Measurements from ENCODE around the gene KDM2B. TPM values are rescaled to one million over a fixed set of nuclear protein-coding genes. Genes with fewer than 3 reads are reported as not detected.

The KDM2B gene
- polyA plus RNA-seq, 1 donor from 2014 or later = 85.5 TPM

GRCh38 chr12:121524196-121524916 lies 56.5 kb downstream of the KDM2B start:
- Histone ChIP-seq H3K36me3 (ENCODE audit: insufficient read depth, low read length) (no peaks in the 10 kb centered on the region), H3K27me3 (ENCODE audit: insufficient read depth, low read depth, low read length) (no peaks in the 10 kb centered on the region), H3K9ac (ENCODE audit: low read length) (peak overlapping the region; percentile 32), H3K9me2 (ENCODE audit: insufficient read depth, low read length) (no peaks in the 10 kb centered on the region), H3K27ac (ENCODE audit: low read length) (no peak overlapping the region), H3K4me3 (ENCODE audit: low read length) (peak overlapping the region; percentile 21), H2AFZ (ENCODE audit: low read depth, low read length) (no peak overlapping the region), H3K4me2 (ENCODE audit: low read length) (no peak overlapping the region), H3K9me3 (ENCODE audit: low read length) (no peaks in the 10 kb centered on the region), H3K79me2 (replicated peaks; ENCODE audit: insufficient read depth, low read length) (no peaks in the 10 kb centered on the region), H4K20me1 (ENCODE audit: insufficient read depth) (no peaks in the 10 kb centered on the region), H3F3A (ENCODE audit: insufficient read depth, low read length, poor library complexity, severe bottlenecking) (no peaks in the 10 kb centered on the region)
- no peak for TF ChIP-seq EP300 (conservative IDR thresholded peaks at IDR 0.05; ENCODE audit: poor library complexity, severe bottlenecking)
- no peak for TF ChIP-seq SMC3 (conservative IDR thresholded peaks at IDR 0.05; ENCODE audit: poor library complexity)
- no peak for TF ChIP-seq CTCF (IDR thresholded peaks at IDR 0.05; ENCODE audit: poor library complexity, severe bottlenecking)
- no peak for TF ChIP-seq EZH2 (IDR thresholded peaks at IDR 0.05; ENCODE audit: borderline replicate concordance, insufficient read depth, low read length, poor library complexity, severe bottlenecking)
- TF ChIP-seq POLR2AphosphoS5 (IDR thresholded peaks at IDR 0.05) = no peak
- TF ChIP-seq RAD21 (conservative IDR thresholded peaks at IDR 0.05) = no peak
- TF ChIP-seq REST (IDR thresholded peaks at IDR 0.05; ENCODE audit: borderline replicate concordance) = no peak
- TF ChIP-seq TAF1 (IDR thresholded peaks at IDR 0.05; ENCODE audit: low read depth) = no peak
- no peak for TF ChIP-seq MXI1 (conservative IDR thresholded peaks at IDR 0.05; ENCODE audit: poor library complexity, severe bottlenecking)

GRCh38 chr12:121523741-121524140 lies 57.1 kb downstream of the KDM2B start:
- Histone ChIP-seq H3K9ac (ENCODE audit: low read length) (no peak overlapping the region), H3F3A (ENCODE audit: insufficient read depth, low read length, poor library complexity, severe bottlenecking) (no peaks in the 10 kb centered on the region), H3K9me2 (ENCODE audit: insufficient read depth, low read length) (no peaks in the 10 kb centered on the region), H4K20me1 (ENCODE audit: insufficient read depth) (no peaks in the 10 kb centered on the region), H3K4me3 (ENCODE audit: low read length) (no peak overlapping the region), H3K9me3 (ENCODE audit: low read length) (no peaks in the 10 kb centered on the region), H3K27me3 (ENCODE audit: insufficient read depth, low read depth, low read length) (no peaks in the 10 kb centered on the region), H3K27ac (ENCODE audit: low read length) (no peak overlapping the region), H3K36me3 (ENCODE audit: insufficient read depth, low read length) (no peaks in the 10 kb centered on the region), H3K79me2 (replicated peaks; ENCODE audit: insufficient read depth, low read length) (no peaks in the 10 kb centered on the region), H2AFZ (ENCODE audit: low read depth, low read length) (no peak overlapping the region), H3K4me2 (ENCODE audit: low read length) (no peak overlapping the region)
- TF ChIP-seq EZH2 (IDR thresholded peaks at IDR 0.05; ENCODE audit: borderline replicate concordance, insufficient read depth, low read length, poor library complexity, severe bottlenecking) (no peak), SMC3 (conservative IDR thresholded peaks at IDR 0.05; ENCODE audit: poor library complexity) (no peak), TAF1 (IDR thresholded peaks at IDR 0.05; ENCODE audit: low read depth) (no peak), REST (IDR thresholded peaks at IDR 0.05; ENCODE audit: borderline replicate concordance) (no peak), EP300 (conservative IDR thresholded peaks at IDR 0.05; ENCODE audit: poor library complexity, severe bottlenecking) (no peak), CTCF (IDR thresholded peaks at IDR 0.05; ENCODE audit: poor library complexity, severe bottlenecking) (no peak), RAD21 (conservative IDR thresholded peaks at IDR 0.05) (no peak), MXI1 (conservative IDR thresholded peaks at IDR 0.05; ENCODE audit: poor library complexity, severe bottlenecking) (no peak), POLR2AphosphoS5 (IDR thresholded peaks at IDR 0.05) (no peak)
